ENCODE data around the gene FLYWCH2.
"Not testable (repeated sequence)": the region's sequence is repeated elsewhere in the genome, so short reads cannot be mapped to it uniquely, and the experiment has no call there.

FLYWCH2 gene

DNA sequence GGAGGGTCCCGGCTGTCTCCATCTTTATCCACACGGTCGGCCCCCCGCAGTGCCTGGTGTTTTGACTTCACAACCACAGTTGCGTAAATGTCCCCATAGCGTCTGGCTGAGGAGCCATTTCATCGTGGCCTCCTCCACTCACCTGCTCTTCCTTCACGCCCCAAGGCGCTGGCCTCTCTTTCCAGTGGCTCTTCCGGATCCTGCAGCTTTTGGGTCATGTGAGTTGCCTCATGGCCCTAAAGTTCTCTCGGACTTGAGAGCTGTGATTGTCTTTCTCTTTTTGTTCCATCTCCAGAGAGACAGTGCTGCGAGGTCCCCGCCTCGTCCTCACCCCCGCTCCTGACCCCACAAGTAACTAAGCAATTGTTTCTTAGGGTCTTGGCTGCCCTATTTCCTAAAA is 51.4 kb downstream of the FLYWCH2 start:
- no peak for DNase-seq

GRCh38 chr16:2936436-2937011 is 53.5 kb downstream of the FLYWCH2 start:
- DNase-seq: no peak

- DNase-seq: no peak
Observed at GRCh38 chr16:2937170-2937569, 54.2 kb downstream of the FLYWCH2 start.

DNA sequence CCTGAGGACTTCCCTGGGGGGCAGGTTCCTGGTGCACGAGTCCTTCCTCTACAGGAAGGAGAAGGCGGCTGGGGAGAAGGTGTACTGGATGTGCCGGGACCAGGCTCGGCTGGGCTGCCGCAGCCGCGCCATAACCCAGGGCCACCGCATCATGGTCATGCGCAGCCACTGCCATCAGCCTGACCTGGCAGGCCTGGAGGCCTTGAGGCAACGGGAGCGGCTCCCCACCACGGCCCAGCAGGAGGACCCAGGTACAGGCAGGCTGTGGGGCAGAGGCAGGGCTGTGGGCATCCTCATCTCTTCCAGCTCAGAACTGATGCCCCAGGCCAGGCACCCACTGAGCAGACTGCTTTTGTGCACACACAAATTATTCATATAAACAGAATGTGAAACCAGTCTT is 55.2 kb downstream of the FLYWCH2 start:
- no peak for DNase-seq

GRCh38 chr16:2939968-2940367 is 57.0 kb downstream of the FLYWCH2 start:
- DNase-seq: no peak

DNA sequence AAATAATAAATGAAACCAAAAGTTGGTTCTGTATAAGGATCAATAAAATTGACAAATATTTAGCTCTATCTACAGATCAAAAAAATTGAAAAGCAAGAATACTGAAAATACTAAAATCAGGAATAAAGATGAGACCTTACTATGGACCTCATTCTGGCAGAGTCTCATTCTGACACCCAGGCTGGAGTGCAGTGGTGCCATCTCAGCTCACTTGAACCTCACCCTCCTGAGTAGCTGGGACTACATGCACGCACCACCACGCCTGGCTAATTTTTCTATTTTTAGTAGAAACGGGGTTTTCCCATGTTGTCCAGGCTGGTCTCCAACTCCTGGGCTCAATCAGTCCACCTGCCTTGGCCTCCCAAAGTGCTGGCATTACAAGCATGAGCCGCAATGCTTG is 59.0 kb downstream of the FLYWCH2 start:
- DNase-seq: no peak

GRCh38 chr16:2943716-2944115 is 60.7 kb downstream of the FLYWCH2 start:
- DNase-seq: not testable (repeated sequence)

GRCh38 chr16:2946649-2947048 is 63.6 kb downstream of the FLYWCH2 start:
- no peak for DNase-seq
